ENCODE results near the gene SCAPER.
"Not testable (repeated sequence)": the region's sequence is repeated elsewhere in the genome, so short reads cannot be mapped to it uniquely, and the experiment has no call there.

Gene SCAPER

GRCh38 chr15:76440441-76440840 lies 464.7 kb downstream of the SCAPER start:
- Histone ChIP-seq H3K4me1 (no peaks in the 10 kb centered on the region), H3K9me3 (ENCODE audit: control insufficient read depth, low read length) (no peaks in the 10 kb centered on the region), H3K4me3 (ENCODE audit: low read depth, low read length) (no peak overlapping the region), H3K9ac (no peak overlapping the region), H3K79me2 (no peaks in the 10 kb centered on the region), H3K4me2 (ENCODE audit: low read length) (no peak overlapping the region), H2AFZ (no peak overlapping the region), H3K27ac (no peak overlapping the region), H3K27me3 (ENCODE audit: control insufficient read depth, insufficient read depth, low read length) (no peaks in the 10 kb centered on the region), H3K36me3 (ENCODE audit: control insufficient read depth, insufficient read depth, low read length) (no peaks in the 10 kb centered on the region)
- TF ChIP-seq, protein P1, sequence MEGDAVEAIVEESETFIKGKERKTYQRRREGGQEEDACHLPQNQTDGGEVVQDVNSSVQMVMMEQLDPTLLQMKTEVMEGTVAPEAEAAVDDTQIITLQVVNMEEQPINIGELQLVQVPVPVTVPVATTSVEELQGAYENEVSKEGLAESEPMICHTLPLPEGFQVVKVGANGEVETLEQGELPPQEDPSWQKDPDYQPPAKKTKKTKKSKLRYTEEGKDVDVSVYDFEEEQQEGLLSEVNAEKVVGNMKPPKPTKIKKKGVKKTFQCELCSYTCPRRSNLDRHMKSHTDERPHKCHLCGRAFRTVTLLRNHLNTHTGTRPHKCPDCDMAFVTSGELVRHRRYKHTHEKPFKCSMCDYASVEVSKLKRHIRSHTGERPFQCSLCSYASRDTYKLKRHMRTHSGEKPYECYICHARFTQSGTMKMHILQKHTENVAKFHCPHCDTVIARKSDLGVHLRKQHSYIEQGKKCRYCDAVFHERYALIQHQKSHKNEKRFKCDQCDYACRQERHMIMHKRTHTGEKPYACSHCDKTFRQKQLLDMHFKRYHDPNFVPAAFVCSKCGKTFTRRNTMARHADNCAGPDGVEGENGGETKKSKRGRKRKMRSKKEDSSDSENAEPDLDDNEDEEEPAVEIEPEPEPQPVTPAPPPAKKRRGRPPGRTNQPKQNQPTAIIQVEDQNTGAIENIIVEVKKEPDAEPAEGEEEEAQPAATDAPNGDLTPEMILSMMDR (IDR thresholded peaks at IDR 0.05) = no peak

- Histone ChIP-seq H3K79me2 (no peaks in the 10 kb centered on the region), H3K36me3 (ENCODE audit: control insufficient read depth, insufficient read depth, low read length) (no peaks in the 10 kb centered on the region), H3K4me3 (ENCODE audit: low read depth, low read length) (no peak overlapping the region), H3K9me3 (ENCODE audit: control insufficient read depth, low read length) (no peaks in the 10 kb centered on the region), H3K4me2 (ENCODE audit: low read length) (no peak overlapping the region), H3K9ac (no peak overlapping the region), H3K27ac (no peak overlapping the region), H3K4me1 (no peaks in the 10 kb centered on the region), H2AFZ (no peak overlapping the region), H3K27me3 (ENCODE audit: control insufficient read depth, insufficient read depth, low read length) (no peaks in the 10 kb centered on the region)
- TF ChIP-seq, protein P1 (IDR thresholded peaks at IDR 0.05) = no peak
Observed at GRCh38 chr15:76439542-76439941, 465.6 kb downstream of the SCAPER start.

DNA sequence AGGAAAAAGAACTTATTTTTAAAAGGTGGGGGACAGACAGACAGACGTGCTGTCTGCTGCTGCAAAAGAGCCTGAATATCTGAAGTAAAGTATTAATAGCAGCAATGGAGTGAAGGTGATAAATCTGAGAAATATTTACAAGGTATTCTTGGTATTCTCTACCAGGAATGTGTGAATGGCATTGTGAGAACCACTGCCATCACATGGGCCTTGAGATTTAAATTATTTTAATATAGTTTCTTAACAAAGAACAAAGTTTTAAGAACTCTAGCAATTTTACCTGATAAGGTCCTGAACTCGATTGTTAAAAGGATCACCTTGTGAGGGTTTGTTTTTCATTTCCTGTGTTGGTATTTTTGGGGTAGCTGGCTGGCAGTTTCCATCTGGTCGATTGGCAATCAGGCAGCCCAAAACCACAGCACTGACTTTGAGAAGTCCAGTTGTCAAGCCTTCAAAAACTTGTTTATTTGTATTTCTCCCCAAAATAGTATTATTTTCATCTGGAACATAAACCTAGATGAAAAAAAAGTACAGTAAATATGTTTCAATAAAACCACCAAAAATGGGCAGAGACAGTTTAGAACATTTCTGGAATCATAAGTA lies 471.2 kb downstream of the SCAPER start:
- Histone ChIP-seq H3K27me3 (ENCODE audit: control insufficient read depth, insufficient read depth, low read length) (no peaks in the 10 kb centered on the region), H3K79me2 (no peaks in the 10 kb centered on the region), H3K36me3 (ENCODE audit: control insufficient read depth, insufficient read depth, low read length) (no peaks in the 10 kb centered on the region), H3K4me2 (ENCODE audit: low read length) (no peak overlapping the region), H2AFZ (no peak overlapping the region), H3K9ac (no peak overlapping the region), H3K27ac (no peak overlapping the region), H3K9me3 (ENCODE audit: control insufficient read depth, low read length) (no peaks in the 10 kb centered on the region), H3K4me1 (no peaks in the 10 kb centered on the region), H3K4me3 (ENCODE audit: low read depth, low read length) (no peak overlapping the region)
- TF ChIP-seq, protein P1 (IDR thresholded peaks at IDR 0.05) = no peak

- H3K27ac ChIP-seq; H3K4me1 ChIP-seq; H3K4me2 ChIP-seq (ENCODE audit: low read length); H3K9ac ChIP-seq; H3K79me2 ChIP-seq; H3K9me3 ChIP-seq (ENCODE audit: control insufficient read depth, low read length); H3K36me3 ChIP-seq (ENCODE audit: control insufficient read depth, insufficient read depth, low read length); H3K4me3 ChIP-seq (ENCODE audit: low read depth, low read length); H3K27me3 ChIP-seq (ENCODE audit: control insufficient read depth, insufficient read depth, low read length); H2AFZ ChIP-seq: not testable (repeated sequence)
Observed at GRCh38 chr15:76433036-76433435, 472.1 kb downstream of the SCAPER start.

GRCh38 chr15:76432604-76433003 lies 472.5 kb downstream of the SCAPER start:
- H3K9ac ChIP-seq = no peak overlapping the region
- TF ChIP-seq, protein P1 (IDR thresholded peaks at IDR 0.05) = no peak

More at GRCh38 chr15:76432604-76433003, 472.5 kb downstream of the SCAPER start:
- Histone ChIP-seq H3K9me3 (ENCODE audit: control insufficient read depth, low read length) (no peaks in the 10 kb centered on the region), H3K27me3 (ENCODE audit: control insufficient read depth, insufficient read depth, low read length) (no peaks in the 10 kb centered on the region), H3K4me2 (ENCODE audit: low read length) (no peak overlapping the region), H2AFZ (no peak overlapping the region), H3K36me3 (ENCODE audit: control insufficient read depth, insufficient read depth, low read length) (no peaks in the 10 kb centered on the region), H3K4me3 (ENCODE audit: low read depth, low read length) (no peak overlapping the region), H3K27ac (no peak overlapping the region), H3K4me1 (no peaks in the 10 kb centered on the region), H3K79me2 (no peaks in the 10 kb centered on the region)
